Measurements from ENCODE around the gene SMCO4. TPM values are rescaled to one million over a fixed set of nuclear protein-coding genes. Genes with fewer than 3 reads are reported as not detected.

Gene SMCO4
- total and polyA plus RNA-seq, 2 of the 8 experiments (the other 6 are each of a cell fraction or from before 2014, with no cell fraction given): 33.2 to 53.9 TPM

DNA sequence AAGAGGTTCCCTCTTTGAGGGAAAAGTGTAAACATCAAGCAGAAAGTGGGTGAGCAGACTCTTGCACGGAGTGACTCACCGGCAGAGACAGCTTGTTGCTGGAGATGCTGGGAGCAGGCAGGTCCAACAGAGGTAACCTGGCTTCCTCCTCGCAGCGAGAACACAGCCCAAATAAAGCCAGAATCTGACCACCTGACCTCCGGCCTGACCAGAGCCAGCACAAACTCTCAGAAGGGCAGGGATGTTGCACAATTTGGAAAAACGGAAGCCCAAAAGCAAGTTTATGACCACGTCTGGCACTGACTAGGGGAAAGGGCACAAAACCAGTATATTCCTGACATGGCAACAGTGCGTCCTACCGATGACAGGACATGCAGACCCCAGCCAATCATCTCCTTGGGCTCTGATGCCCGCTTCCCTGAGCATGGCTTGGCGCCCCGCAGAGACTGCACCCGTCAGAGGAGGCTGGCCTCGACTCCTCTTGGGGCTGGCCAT is 5.4 kb downstream of the SMCO4 start:
- H2AK5ac ChIP-seq (ENCODE audit: low read depth, low read length): no peak overlapping the region; the same call in 1 of the 2 replicates
- H3K9ac ChIP-seq (replicated peaks in 1 of 4; ENCODE audit: extremely low read depth in 1 of 4, low read depth in 3 of 4, low read length in 3 of 4): no peak overlapping the region
- H4K91ac ChIP-seq (replicated peaks; ENCODE audit: insufficient read length, low read length): no peak overlapping the region
- H3K27me3 ChIP-seq (replicated peaks in 1 of 4; ENCODE audit: control insufficient read depth in 3 of 4, extremely low read depth in 1 of 4, insufficient read depth in 3 of 4, low read length in 3 of 4): no peaks in the 10 kb centered on the region
- H3K56ac ChIP-seq (replicated peaks; ENCODE audit: insufficient read length, low read depth, low read length): no peak overlapping the region
- ChIA-PET POLR2A (ENCODE audit: partially characterized antibody) (no interaction called here), CTCF (ENCODE audit: partially characterized antibody) (interaction anchor here (0.9 to 1.3 kb wide), 4 partner anchors 56 to 303 kb away, joined by 3 to 7 read pairs (median 4); no protein-coding TSS in a partner anchor)
- no peak overlapping the region for H2BK120ac ChIP-seq (replicated peaks; ENCODE audit: low read depth, low read length)
- DNase-seq (ENCODE audit: low read depth in 1 of 2, low spot score in 2 of 2) (no peak), FAIRE-seq (no peak)
- H3K18ac ChIP-seq (ENCODE audit: extremely low read depth, low read length): no peak overlapping the region
- no peak overlapping the region for H3K4me3 ChIP-seq (ENCODE audit: extremely low read depth in 1 of 4, insufficient read depth in 2 of 4, low read depth in 3 of 4, low read length in 4 of 4)
- WGBS, 2 experiments (ENCODE audit: extremely low coverage in 1 of 2, insufficient coverage in 1 of 2, insufficient read length in 1 of 2, insufficient replicate concordance in 2 of 2, low coverage in 1 of 2, low lambda C conversion rate in 2 of 2, missing lambda C conversion rate in 1 of 2): 83% methylated on average over 14 of the region's 14 CpGs; no CpG with 5 or more reads in 1 of the 2 experiments
- peaks cover 0 to 89% of the 10 kb centered on the region in 2 experiments; a peak in 2 of 4 replicates for H3K79me2 ChIP-seq (ENCODE audit: control insufficient read depth in 1 of 2, insufficient read depth in 2 of 2, low read length in 2 of 2)
- H2AFZ ChIP-seq (ENCODE audit: low read length): no peak overlapping the region
- H3K23me2 ChIP-seq (ENCODE audit: low read depth, low read length): peaks cover 4% of the 10 kb centered on the region; the same call in 1 of the 2 replicates
- peaks cover 5 to 14% (median 8%) of the 10 kb centered on the region in 4 experiments; a peak in 6 of 7 replicates for H3K4me1 ChIP-seq (replicated peaks in 1 of 4; ENCODE audit: control insufficient read depth in 3 of 4, insufficient read depth in 4 of 4, low read length in 3 of 4)
- no peak overlapping the region for H3K4me2 ChIP-seq (ENCODE audit: insufficient read depth in 1 of 2, low read depth in 2 of 2, low read length in 2 of 2)
- no peak overlapping the region; the same call in 1 of the 2 replicates for H2BK5ac ChIP-seq (ENCODE audit: low read depth, low read length)
- H3K4ac ChIP-seq (replicated peaks; ENCODE audit: insufficient read length, low read depth, low read length): no peak overlapping the region
- H2BK12ac ChIP-seq (ENCODE audit: low read depth, low read length): no peak overlapping the region
- H3K23ac ChIP-seq (ENCODE audit: insufficient read length): no peak overlapping the region
- H4K5ac ChIP-seq (ENCODE audit: insufficient read length, low read depth, low read length): no peak overlapping the region
- H3K36me3 ChIP-seq (ENCODE audit: control insufficient read depth in 2 of 4, insufficient read depth in 4 of 4, low read length in 3 of 4): no peaks in the 10 kb centered on the region
- H3K9me3 ChIP-seq (ENCODE audit: insufficient read depth in 2 of 2, low read depth in 1 of 2, low read length in 1 of 2): no peaks in the 10 kb centered on the region
- no peak overlapping the region for H2BK15ac ChIP-seq (ENCODE audit: low read length)
- no peak overlapping the region for H3K27ac ChIP-seq (ENCODE audit: low read depth, low read length)
- no peak overlapping the region for H4K8ac ChIP-seq (ENCODE audit: extremely low read depth, insufficient read depth, low read length)
- H3K79me1 ChIP-seq (ENCODE audit: low read depth, low read length): peaks cover 15% of the 10 kb centered on the region
- no peak overlapping the region for H2BK20ac ChIP-seq (ENCODE audit: low read length)
- peaks cover 1 to 4% of the 10 kb centered on the region in 2 experiments for H4K20me1 ChIP-seq (replicated peaks in 1 of 2; ENCODE audit: control insufficient read depth in 1 of 2, insufficient read depth in 2 of 2, low read length in 2 of 2)
- no peak overlapping the region for H3K14ac ChIP-seq (ENCODE audit: insufficient read length)
- TF ChIP-seq TAF1 (IDR thresholded peaks at IDR 0.05; ENCODE audit: low read depth, low read length): no peak
- TF ChIP-seq CBX5 (IDR thresholded peaks at IDR 0.05; ENCODE audit: low read depth, low read length): no peak
- no peak for TF ChIP-seq RBBP5 (IDR thresholded peaks at IDR 0.05; ENCODE audit: borderline replicate concordance, low read depth, low read length)
- no peak for TF ChIP-seq RFX5 (IDR thresholded peaks at IDR 0.05; ENCODE audit: borderline replicate concordance, low read depth, low read length)
- no peak for TF ChIP-seq KDM4A (IDR thresholded peaks at IDR 0.05; ENCODE audit: low read depth, low read length, severe bottlenecking)
- TF ChIP-seq CEBPB (IDR thresholded peaks at IDR 0.05; ENCODE audit: low read depth, low read length): no peak
- no peak for TF ChIP-seq CBX8 (IDR thresholded peaks at IDR 0.05; ENCODE audit: borderline replicate concordance, low read depth, low read length)
- no peak for TF ChIP-seq JUND (IDR thresholded peaks at IDR 0.05; ENCODE audit: low read length)
- TF ChIP-seq PHF8 (conservative IDR thresholded peaks at IDR 0.05; ENCODE audit: low read depth, low read length): no peak
- TF ChIP-seq, protein P1, sequence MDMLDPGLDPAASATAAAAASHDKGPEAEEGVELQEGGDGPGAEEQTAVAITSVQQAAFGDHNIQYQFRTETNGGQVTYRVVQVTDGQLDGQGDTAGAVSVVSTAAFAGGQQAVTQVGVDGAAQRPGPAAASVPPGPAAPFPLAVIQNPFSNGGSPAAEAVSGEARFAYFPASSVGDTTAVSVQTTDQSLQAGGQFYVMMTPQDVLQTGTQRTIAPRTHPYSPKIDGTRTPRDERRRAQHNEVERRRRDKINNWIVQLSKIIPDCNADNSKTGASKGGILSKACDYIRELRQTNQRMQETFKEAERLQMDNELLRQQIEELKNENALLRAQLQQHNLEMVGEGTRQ (IDR thresholded peaks at IDR 0.05; ENCODE audit: low read length): no peak
- no peak for TF ChIP-seq SP1 (IDR thresholded peaks at IDR 0.05; ENCODE audit: low read depth, low read length)
- TF ChIP-seq SIRT6 (IDR thresholded peaks at IDR 0.05; ENCODE audit: low read length): no peak
- TF ChIP-seq FOSL1 (IDR thresholded peaks at IDR 0.05; ENCODE audit: insufficient read depth, low read depth, low read length): no peak
- no peak for TF ChIP-seq SP2 (IDR thresholded peaks at IDR 0.05; ENCODE audit: low read length)
